GM12873 (cell line): ENCODE data around the gene CLIC3.

Source experiments
- CTCF ChIP-seq: IDR thresholded peaks from 2 replicates; pipeline ENCODE4 v1.5.1; 2012; ENCODE audit warnings: low read depth, mild to moderate bottlenecking, moderate library complexity, low read length, control low read depth; ENCODE audit not compliant: insufficient read depth; ENCODE audit errors: missing control alignments

CLIC3 gene

GRCh38 chr9:137023583-137023991, 27.2 kb upstream of the CLIC3 start:
- TF ChIP-seq CTCF: no peak

DNA sequence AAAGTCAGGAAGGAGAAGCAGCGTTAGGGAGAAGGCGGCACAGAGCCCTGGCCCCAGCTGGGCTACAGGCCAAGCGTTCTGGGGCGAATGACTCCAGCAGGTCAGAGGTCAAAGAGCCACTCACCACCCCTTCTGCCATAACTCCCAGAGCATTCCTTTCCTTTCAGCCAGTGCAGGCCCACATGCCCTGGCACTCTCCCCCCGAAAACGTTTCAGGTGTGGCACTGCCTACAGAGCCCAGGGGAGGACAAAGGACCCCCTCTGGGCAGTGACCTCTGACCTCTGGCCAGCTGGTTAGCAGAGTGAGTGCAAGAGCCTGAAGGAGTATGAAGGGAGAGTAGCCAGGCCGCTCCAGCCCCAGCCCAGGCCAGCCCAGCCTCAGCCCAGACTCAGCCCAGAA, 26.8 kb upstream of the CLIC3 start:
- no peak for TF ChIP-seq CTCF

DNA sequence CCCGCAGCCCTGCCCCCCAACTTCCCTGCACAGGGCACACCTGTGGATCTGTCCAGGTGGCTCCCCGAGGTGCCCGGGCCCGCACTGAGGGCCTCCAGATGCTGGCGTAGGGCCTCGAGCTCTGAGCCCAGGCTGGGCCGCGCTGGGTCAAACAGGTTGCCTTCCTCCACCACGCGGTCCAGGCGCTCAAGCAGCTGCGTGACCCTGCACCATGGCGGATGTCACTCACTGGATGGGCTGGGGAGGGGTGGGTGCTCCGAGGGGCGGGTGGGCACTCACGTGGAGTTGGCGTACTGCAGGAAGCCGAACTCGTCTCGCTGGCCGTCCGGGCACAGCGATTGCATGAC, 26.3 kb upstream of the CLIC3 start:
- no peak for TF ChIP-seq CTCF

DNA sequence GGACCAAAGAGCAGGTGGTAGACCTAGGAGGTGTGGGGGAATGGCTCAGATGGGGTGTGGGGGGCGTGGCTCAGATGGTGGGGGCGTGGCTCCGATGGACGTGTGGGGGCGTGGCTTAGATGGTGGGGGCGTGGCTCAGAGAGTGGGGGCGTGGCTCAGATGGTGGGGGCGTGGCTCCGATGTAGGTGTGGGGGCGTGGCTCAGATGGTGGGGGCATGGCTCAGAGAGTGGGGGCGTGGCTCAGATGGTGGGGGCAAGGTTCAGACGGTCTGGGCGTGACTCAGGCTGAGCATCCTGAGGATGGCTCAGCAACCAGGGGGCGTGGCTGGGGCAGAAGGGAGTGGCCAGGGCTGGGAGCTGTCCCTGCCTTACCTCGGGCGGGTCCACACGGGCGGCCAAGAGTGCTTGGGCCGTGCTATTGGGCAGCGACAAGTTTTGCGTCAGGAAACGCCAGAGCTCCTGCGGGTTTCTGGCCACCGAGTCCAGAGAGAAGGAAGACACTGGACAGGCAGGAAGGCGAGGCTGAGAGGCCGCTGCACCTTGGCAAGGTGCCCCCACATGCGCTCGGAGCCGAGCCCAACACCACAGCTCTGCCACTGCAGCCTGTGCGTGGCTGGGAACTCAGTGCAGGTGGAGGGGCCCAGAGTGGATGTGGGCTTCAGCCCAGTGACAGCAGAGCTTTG, 25.8 kb upstream of the CLIC3 start:
- TF ChIP-seq CTCF: no peak

DNA sequence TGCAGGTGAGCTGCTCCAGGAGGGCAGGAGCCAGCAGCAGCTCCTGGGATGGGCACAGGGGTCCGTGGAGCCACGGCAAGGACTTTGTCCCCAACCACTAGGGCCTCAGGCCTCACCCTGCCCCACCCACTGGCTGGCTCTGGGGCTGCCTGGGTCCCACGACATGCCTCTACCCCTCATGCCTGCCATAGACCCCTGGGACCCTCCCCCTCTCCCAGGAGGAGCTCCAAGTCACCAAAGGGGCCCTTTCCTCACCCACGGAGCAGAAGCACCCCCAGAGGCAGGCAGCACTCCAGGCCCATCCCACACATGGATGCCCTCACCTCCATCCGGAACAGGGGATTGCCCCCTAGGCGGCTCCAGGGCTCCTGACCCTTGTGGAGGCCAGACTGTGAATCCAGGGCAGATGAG, 25.2 kb upstream of the CLIC3 start:
- TF ChIP-seq CTCF: no peak

- TF ChIP-seq CTCF: no peak
Observed at GRCh38 chr9:137020771-137021567, 24.6 kb upstream of the CLIC3 start.

GRCh38 chr9:137019891-137020683, 23.7 kb upstream of the CLIC3 start:
- TF ChIP-seq CTCF: no peak
